HuH-7.5 (cell line): ENCODE results near the gene SF3B4.
"Not testable (repeated sequence)": the region's sequence is repeated elsewhere in the genome, so short reads cannot be mapped to it uniquely, and the experiment has no call there.

Experiments
- DNase-seq: peaks from one replicate; pipeline ENCODE4 v3.0.0; 2011; ENCODE audit warnings: low spot score

The SF3B4 gene

GRCh38 chr1:149887456-149888246 lies 40.0 kb downstream of the SF3B4 start:
- peak; percentile 76 for DNase-seq

- not testable (repeated sequence) for DNase-seq
These were observed 40.5 kb downstream of the SF3B4 start for GRCh38 chr1:149887196-149887455.

- DNase-seq, result peak; percentile 80
These were observed 41.0 kb downstream of the SF3B4 start for GRCh38 chr1:149886396-149887195.

GRCh38 chr1:149886121-149886395 lies 41.5 kb downstream of the SF3B4 start:
- not testable (repeated sequence) for DNase-seq

GRCh38 chr1:149885339-149886120 lies 42.1 kb downstream of the SF3B4 start:
- no peak for DNase-seq

- DNase-seq, result no peak
These were observed 42.9 kb downstream of the SF3B4 start for GRCh38 chr1:149884433-149885338.

GRCh38 chr1:149883598-149884247 lies 43.9 kb downstream of the SF3B4 start:
- no peak for DNase-seq

- DNase-seq, result no peak
These were observed 45.7 kb downstream of the SF3B4 start for GRCh38 chr1:149881876-149882275.

GRCh38 chr1:149879556-149879955 lies 48.0 kb downstream of the SF3B4 start:
- no peak for DNase-seq

- DNase-seq, result no peak
These were observed 50.2 kb downstream of the SF3B4 start for GRCh38 chr1:149877211-149877946.
